ENCODE data around the gene PTPN18. TPM values are rescaled to one million over a fixed set of nuclear protein-coding genes. Genes with fewer than 3 reads are reported as not detected.

Gene PTPN18
- total and polyA plus RNA-seq, 5 donors from 2014 or later: 42.2 to 61.3 (median 50.2) TPM

DNA sequence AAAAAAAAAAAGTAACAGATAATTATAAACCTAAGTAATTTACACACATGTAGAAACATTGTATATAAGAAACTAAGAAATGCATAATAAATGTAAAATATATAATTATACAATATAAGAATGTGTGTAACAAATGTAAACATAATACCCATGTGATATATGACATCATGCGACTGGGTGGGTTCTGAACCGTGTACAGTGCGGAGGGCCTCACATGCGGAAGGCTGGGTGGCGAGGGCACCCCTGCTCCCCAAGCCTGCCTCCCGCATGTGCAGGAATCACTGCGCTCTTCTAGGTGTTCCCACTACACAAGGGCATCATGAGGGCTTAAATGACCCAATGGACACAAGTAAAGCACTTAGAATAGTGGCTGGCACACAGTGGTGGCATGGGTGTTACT lies 2.0 kb downstream of the PTPN18 start:
- H3K27me3 Mint-ChIP-seq: peaks cover 6% of the 10 kb centered on the region
- H3K4me1 ChIP-seq (ENCODE audit: control insufficient read depth, insufficient read depth, low read length, poor library complexity, severe bottlenecking): peaks cover 14% of the 10 kb centered on the region
- peaks cover 0 to 20% (median 9%) of the 10 kb centered on the region in 4 donors for H3K4me1 Mint-ChIP-seq
- DNase-seq (no peak), ATAC-seq (ENCODE audit: low read depth in 2 of 2) (no peak)
- H3K36me3 ChIP-seq (ENCODE audit: control insufficient read depth, insufficient read depth, low read length): no peaks in the 10 kb centered on the region
- peaks cover 0 to 1% (median 0%) of the 10 kb centered on the region in 7 donors for H3K9me3 Mint-ChIP-seq
- H3K36me3 Mint-ChIP-seq: peaks cover 7% of the 10 kb centered on the region
- no peak overlapping the region for H3K27ac ChIP-seq (ENCODE audit: insufficient read depth, low read length, poor library complexity, severe bottlenecking)
- H3K4me3 ChIP-seq (ENCODE audit: low read depth, low read length): no peak overlapping the region
- peak overlapping the region in 2 of 4 donors; percentile 48 to 52 for H3K4me3 Mint-ChIP-seq
- no peak overlapping the region for H3K27ac Mint-ChIP-seq
- H3K27me3 ChIP-seq (ENCODE audit: control insufficient read depth, insufficient read depth, low read length): no peaks in the 10 kb centered on the region
- H3K9me3 ChIP-seq (ENCODE audit: control insufficient read depth in 2 of 2, low read length in 2 of 2): no peaks in the 10 kb centered on the region

DNA sequence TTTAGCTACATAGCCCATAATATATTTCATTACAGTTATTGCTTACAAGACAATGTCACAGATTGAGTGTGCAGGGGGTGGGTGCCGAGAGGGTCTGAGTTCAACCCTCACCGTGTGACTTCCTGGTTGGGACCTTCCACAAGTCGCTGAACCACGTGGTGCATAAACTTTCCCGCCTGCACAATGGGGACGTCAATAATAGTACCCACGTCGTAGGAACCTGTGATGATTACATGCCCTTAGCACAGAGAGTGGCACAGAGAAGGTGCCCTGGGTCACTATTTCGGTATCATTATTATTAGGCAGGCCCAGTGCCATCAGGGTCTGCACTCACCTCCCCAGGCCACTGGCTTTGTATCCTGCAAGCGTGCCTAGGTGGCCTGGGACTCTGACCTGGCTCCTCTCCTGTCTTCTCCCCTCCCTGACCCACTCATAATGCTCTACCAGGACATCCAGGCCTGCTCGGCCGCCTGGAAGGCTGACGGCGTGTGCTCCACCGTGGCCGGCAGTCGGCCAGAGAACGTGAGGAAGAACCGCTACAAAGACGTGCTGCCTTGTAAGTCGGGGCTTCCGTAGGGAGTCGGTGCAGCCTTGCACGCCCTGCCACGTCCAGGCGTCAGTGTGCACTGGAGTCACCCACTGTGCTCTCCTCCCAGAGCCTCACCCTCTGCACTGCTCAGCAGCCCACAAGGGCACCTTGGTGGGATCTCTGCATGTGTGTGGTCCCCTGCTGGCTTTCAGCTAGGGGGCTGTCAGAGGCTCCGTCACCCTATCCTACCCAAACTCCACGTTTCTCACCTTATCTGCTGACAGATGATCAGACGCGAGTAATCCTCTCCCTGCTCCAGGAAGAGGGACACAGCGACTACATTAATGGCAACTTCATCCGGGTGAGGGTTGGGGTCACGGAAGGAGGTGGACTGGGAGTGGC lies 2.8 kb downstream of the PTPN18 start:
- no peak overlapping the region for H3K27ac Mint-ChIP-seq
- no peaks in the 10 kb centered on the region for H3K9me3 ChIP-seq (ENCODE audit: control insufficient read depth in 2 of 2, low read length in 2 of 2)
- H3K36me3 ChIP-seq (ENCODE audit: control insufficient read depth, insufficient read depth, low read length): no peaks in the 10 kb centered on the region
- H3K4me1 Mint-ChIP-seq: peaks cover 0 to 20% (median 9%) of the 10 kb centered on the region in 4 donors
- no peak overlapping the region for H3K27ac ChIP-seq (ENCODE audit: insufficient read depth, low read length, poor library complexity, severe bottlenecking)
- H3K27me3 Mint-ChIP-seq: peaks cover 7% of the 10 kb centered on the region
- peaks cover 14% of the 10 kb centered on the region for H3K4me1 ChIP-seq (ENCODE audit: control insufficient read depth, insufficient read depth, low read length, poor library complexity, severe bottlenecking)
- H3K27me3 ChIP-seq (ENCODE audit: control insufficient read depth, insufficient read depth, low read length): no peaks in the 10 kb centered on the region
- H3K36me3 Mint-ChIP-seq: peaks cover 7% of the 10 kb centered on the region
- DNase-seq: no peak
- ATAC-seq (ENCODE audit: low read depth in 2 of 2): no peak
- H3K4me3 ChIP-seq (ENCODE audit: low read depth, low read length): no peak overlapping the region
- peaks cover 0 to 1% (median 0%) of the 10 kb centered on the region in 7 donors for H3K9me3 Mint-ChIP-seq
- H3K4me3 Mint-ChIP-seq: peak overlapping the region in 1 of 4 donors; percentile 52

DNA sequence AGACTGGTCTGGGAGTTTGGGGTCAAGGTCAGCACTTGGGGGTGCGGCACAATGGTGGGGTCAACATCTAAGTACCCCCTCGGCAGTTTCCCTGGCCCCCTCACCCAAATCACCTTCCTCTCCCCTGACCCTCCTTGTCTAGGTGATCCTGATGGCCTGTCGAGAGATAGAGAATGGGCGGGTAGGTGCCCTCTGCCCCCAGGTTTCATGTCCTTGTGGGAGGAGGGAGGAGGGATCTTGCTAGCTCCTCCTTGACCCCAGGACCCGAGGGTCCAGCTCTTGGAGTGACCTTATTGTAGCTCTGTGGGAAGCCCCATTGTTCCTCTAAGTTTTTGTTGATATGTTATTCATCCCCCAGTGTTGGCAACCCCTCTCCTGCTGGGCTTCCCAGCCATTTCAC lies 3.6 kb downstream of the PTPN18 start:
- peaks cover 0 to 1% (median 0%) of the 10 kb centered on the region in 7 donors for H3K9me3 Mint-ChIP-seq
- Histone ChIP-seq H3K36me3 (ENCODE audit: control insufficient read depth, insufficient read depth, low read length) (no peaks in the 10 kb centered on the region), H3K4me3 (ENCODE audit: low read depth, low read length) (no peak overlapping the region), H3K9me3 (ENCODE audit: control insufficient read depth in 2 of 2, low read length in 2 of 2) (no peaks in the 10 kb centered on the region), H3K27me3 (ENCODE audit: control insufficient read depth, insufficient read depth, low read length) (no peaks in the 10 kb centered on the region), H3K4me1 (ENCODE audit: control insufficient read depth, insufficient read depth, low read length, poor library complexity, severe bottlenecking) (peaks cover 14% of the 10 kb centered on the region), H3K27ac (ENCODE audit: insufficient read depth, low read length, poor library complexity, severe bottlenecking) (no peak overlapping the region)
- ATAC-seq (ENCODE audit: low read depth in 2 of 2) (no peak), DNase-seq (no peak)
- H3K36me3 Mint-ChIP-seq: peaks cover 7% of the 10 kb centered on the region
- no peak overlapping the region for H3K27ac Mint-ChIP-seq
- peaks cover 0 to 16% (median 8%) of the 10 kb centered on the region in 4 donors for H3K4me1 Mint-ChIP-seq
- H3K4me3 Mint-ChIP-seq: peak overlapping the region in 2 of 4 donors; percentile 26 to 64
- peaks cover 10% of the 10 kb centered on the region for H3K27me3 Mint-ChIP-seq

DNA sequence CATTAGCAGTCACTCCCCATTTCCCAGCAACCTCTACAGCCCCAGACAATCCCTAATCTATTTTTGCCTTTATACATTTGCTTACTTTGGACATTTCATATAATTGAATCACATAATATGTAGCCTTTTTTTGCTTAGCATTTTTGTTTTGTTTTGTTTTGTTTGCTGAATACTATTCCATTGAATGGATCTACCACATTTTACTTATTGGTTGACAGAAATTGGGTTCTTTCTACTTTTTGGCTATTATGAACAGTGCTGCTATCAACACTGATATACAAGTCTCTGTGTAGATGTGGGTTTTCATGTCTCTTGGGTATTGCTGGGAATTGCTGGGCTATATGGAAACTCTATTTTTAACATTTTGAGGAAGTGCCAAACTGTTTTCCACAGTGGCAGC lies 7.6 kb downstream of the PTPN18 start:
- ATAC-seq (ENCODE audit: low read depth in 2 of 2): no peak
- peaks cover 0 to 1% (median 0%) of the 10 kb centered on the region in 7 donors for H3K9me3 Mint-ChIP-seq
- peaks cover 0 to 3% (median 0%) of the 10 kb centered on the region in 4 donors for H3K4me1 Mint-ChIP-seq

DNA sequence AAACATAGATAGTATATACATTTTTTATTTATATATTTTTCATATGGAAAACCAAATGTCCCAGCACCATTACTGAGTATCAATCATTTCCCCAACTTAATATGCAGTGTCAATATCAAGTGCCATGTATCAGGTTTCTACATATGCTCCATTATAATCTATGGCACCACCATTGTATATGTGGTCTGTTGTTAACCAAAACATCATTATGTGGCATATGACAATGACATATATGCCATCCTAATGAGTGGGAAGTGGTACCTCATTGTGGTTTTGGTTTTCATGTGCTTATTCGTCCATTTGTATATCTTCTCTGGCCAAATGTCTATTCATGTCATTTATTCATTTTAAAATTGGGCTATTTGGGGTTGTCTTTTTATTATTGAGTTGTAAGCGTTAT lies 9.2 kb downstream of the PTPN18 start:
- Histone ChIP-seq H3K9me3 (ENCODE audit: control insufficient read depth in 2 of 2, low read length in 2 of 2) (no peaks in the 10 kb centered on the region), H3K27me3 (ENCODE audit: control insufficient read depth, insufficient read depth, low read length) (no peaks in the 10 kb centered on the region), H3K4me3 (ENCODE audit: low read depth, low read length) (no peak overlapping the region), H3K4me1 (ENCODE audit: control insufficient read depth, insufficient read depth, low read length, poor library complexity, severe bottlenecking) (peaks cover 7% of the 10 kb centered on the region), H3K36me3 (ENCODE audit: control insufficient read depth, insufficient read depth, low read length) (no peaks in the 10 kb centered on the region), H3K27ac (ENCODE audit: insufficient read depth, low read length, poor library complexity, severe bottlenecking) (no peak overlapping the region)
- H3K36me3 Mint-ChIP-seq: peaks cover 4% of the 10 kb centered on the region
- H3K4me1 Mint-ChIP-seq: peaks cover 0 to 6% (median 3%) of the 10 kb centered on the region in 4 donors
- H3K4me3 Mint-ChIP-seq: peak overlapping the region in 1 of 4 donors; percentile 20
- DNase-seq (no peak), ATAC-seq (ENCODE audit: low read depth in 2 of 2) (no peak)
- H3K27me3 Mint-ChIP-seq: peaks cover 5% of the 10 kb centered on the region
- H3K27ac Mint-ChIP-seq: no peak overlapping the region
- peaks cover 0 to 1% (median 0%) of the 10 kb centered on the region in 7 donors for H3K9me3 Mint-ChIP-seq

More for the DNA sequence above, 7.6 kb downstream of the PTPN18 start:
- DNase-seq: no peak
- H3K4me1 ChIP-seq (ENCODE audit: control insufficient read depth, insufficient read depth, low read length, poor library complexity, severe bottlenecking): no peaks in the 10 kb centered on the region
- no peaks in the 10 kb centered on the region for H3K36me3 ChIP-seq (ENCODE audit: control insufficient read depth, insufficient read depth, low read length)
- H3K27ac ChIP-seq (ENCODE audit: insufficient read depth, low read length, poor library complexity, severe bottlenecking): no peak overlapping the region
- H3K36me3 Mint-ChIP-seq: peaks cover 7% of the 10 kb centered on the region
- H3K9me3 ChIP-seq (ENCODE audit: control insufficient read depth in 2 of 2, low read length in 2 of 2): no peaks in the 10 kb centered on the region
- H3K27me3 ChIP-seq (ENCODE audit: control insufficient read depth, insufficient read depth, low read length): no peaks in the 10 kb centered on the region
- peaks cover 10% of the 10 kb centered on the region for H3K27me3 Mint-ChIP-seq
- H3K27ac Mint-ChIP-seq: no peak overlapping the region
- H3K4me3 Mint-ChIP-seq: no peak overlapping the region
- no peak overlapping the region for H3K4me3 ChIP-seq (ENCODE audit: low read depth, low read length)

DNA sequence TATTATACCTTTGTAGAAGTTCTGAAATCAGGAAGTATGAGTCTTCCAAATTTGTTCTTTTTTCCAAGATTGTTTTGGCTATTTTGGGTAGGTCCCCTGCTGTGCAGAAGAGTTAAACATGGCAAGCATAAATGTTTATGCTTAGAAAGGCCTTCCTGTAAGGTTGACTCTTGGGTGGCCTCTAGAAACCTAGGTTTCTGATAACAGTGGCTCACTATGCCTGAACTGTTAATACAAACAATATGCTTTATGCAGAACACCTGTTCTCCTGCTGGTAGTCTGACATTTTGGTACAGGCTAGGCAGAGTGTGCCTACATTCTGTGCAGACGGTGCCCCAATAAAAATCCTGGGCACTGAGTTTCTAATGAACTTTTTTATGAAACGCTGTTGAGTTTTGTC lies 10.1 kb downstream of the PTPN18 start:
- Histone ChIP-seq H3K27me3 (ENCODE audit: control insufficient read depth, insufficient read depth, low read length) (no peaks in the 10 kb centered on the region), H3K9me3 (ENCODE audit: control insufficient read depth in 2 of 2, low read length in 2 of 2) (no peaks in the 10 kb centered on the region), H3K4me1 (ENCODE audit: control insufficient read depth, insufficient read depth, low read length, poor library complexity, severe bottlenecking) (peaks cover 16% of the 10 kb centered on the region), H3K4me3 (ENCODE audit: low read depth, low read length) (no peak overlapping the region), H3K27ac (ENCODE audit: insufficient read depth, low read length, poor library complexity, severe bottlenecking) (no peak overlapping the region), H3K36me3 (ENCODE audit: control insufficient read depth, insufficient read depth, low read length) (no peaks in the 10 kb centered on the region)
- ATAC-seq (ENCODE audit: low read depth in 2 of 2) (no peak), DNase-seq (no peak)
- H3K4me1 Mint-ChIP-seq: peaks cover 6 to 15% (median 12%) of the 10 kb centered on the region in 4 donors
- H3K4me3 Mint-ChIP-seq: no peak overlapping the region
- H3K27ac Mint-ChIP-seq: no peak overlapping the region
- no peaks in the 10 kb centered on the region for H3K36me3 Mint-ChIP-seq
- no peaks in the 10 kb centered on the region for H3K9me3 Mint-ChIP-seq
- peaks cover 4% of the 10 kb centered on the region for H3K27me3 Mint-ChIP-seq

DNA sequence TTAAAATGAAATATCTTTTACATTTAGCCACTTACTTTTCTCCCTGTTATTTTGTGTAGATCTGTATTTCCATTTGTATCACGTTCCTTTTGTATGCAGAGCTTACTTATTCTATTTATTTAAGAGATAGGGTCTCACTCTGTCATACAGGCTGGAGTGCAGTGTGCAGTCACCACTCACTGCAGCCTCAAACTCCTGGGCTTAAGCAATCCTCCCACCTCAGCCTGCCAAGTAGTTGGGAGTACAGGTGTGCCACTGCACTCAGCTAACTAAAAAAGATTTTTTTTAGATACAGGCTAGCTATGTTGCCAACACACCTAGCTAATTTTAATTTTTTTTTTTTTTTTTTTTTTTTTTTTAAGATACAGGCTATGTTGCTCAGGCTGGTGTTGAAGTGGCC lies 10.9 kb downstream of the PTPN18 start:
- Histone ChIP-seq H3K27ac (ENCODE audit: insufficient read depth, low read length, poor library complexity, severe bottlenecking) (no peak overlapping the region), H3K9me3 (ENCODE audit: control insufficient read depth in 2 of 2, low read length in 2 of 2) (no peaks in the 10 kb centered on the region), H3K4me1 (ENCODE audit: control insufficient read depth, insufficient read depth, low read length, poor library complexity, severe bottlenecking) (peaks cover 24% of the 10 kb centered on the region), H3K36me3 (ENCODE audit: control insufficient read depth, insufficient read depth, low read length) (no peaks in the 10 kb centered on the region), H3K4me3 (ENCODE audit: low read depth, low read length) (no peak overlapping the region), H3K27me3 (ENCODE audit: control insufficient read depth, insufficient read depth, low read length) (no peaks in the 10 kb centered on the region)
- Mint-ChIP-seq H3K4me3 (no peak overlapping the region), H3K36me3 (no peaks in the 10 kb centered on the region), H3K4me1 (peaks cover 6 to 22% (median 18%) of the 10 kb centered on the region in 4 donors), H3K27me3 (peaks cover 4% of the 10 kb centered on the region), H3K9me3 (no peaks in the 10 kb centered on the region), H3K27ac (no peak overlapping the region)
- DNase-seq: no peak
- no peak for ATAC-seq (ENCODE audit: low read depth in 2 of 2)
